ENCODE results near the gene PHF12. TPM values are rescaled to one million over a fixed set of nuclear protein-coding genes. Genes with fewer than 3 reads are reported as not detected.
A peak's percentile ranks its signal among the peaks of the same experiment; 100 is the strongest.
"Not testable (repeated sequence)": the region's sequence is repeated elsewhere in the genome, so short reads cannot be mapped to it uniquely, and the experiment has no call there.

The PHF12 gene
- total RNA-seq, 3 donors from 2014 or later (not counting 1 experiment from before 2014, with no cell fraction given), result 163 to 177 (median 171) TPM

GRCh38 chr17:28896491-28896883 is 54.8 kb downstream of the PHF12 start:
- no peak for DNase-seq
- H3K4me3 Mint-ChIP-seq, result peak overlapping the region; percentile 90
- Histone ChIP-seq H3K4me1 (ENCODE audit: control insufficient read depth, insufficient read depth, low read length) (peaks cover 70% of the 10 kb centered on the region), H3K27me3 (ENCODE audit: control insufficient read depth, insufficient read depth, low read length) (no peaks in the 10 kb centered on the region), H3K9me3 (ENCODE audit: control insufficient read depth, insufficient read depth, low read length) (no peaks in the 10 kb centered on the region), H3K4me3 (ENCODE audit: low read length) (peak overlapping the region; percentile 94), H3K36me3 (ENCODE audit: control insufficient read depth, insufficient read depth, low read length) (no peaks in the 10 kb centered on the region), H3K27ac (ENCODE audit: low read length) (peak overlapping the region; percentile 79)
- no peaks in the 10 kb centered on the region for H3K9me3 Mint-ChIP-seq
- no peaks in the 10 kb centered on the region for H3K36me3 Mint-ChIP-seq
- TF ChIP-seq CTCF (IDR thresholded peaks at IDR 0.05), result no peak
- no peaks in the 10 kb centered on the region for H3K27me3 Mint-ChIP-seq (ENCODE audit: low read depth in 2 of 2)
- peaks cover 51 to 63% of the 10 kb centered on the region in 2 donors for H3K4me1 Mint-ChIP-seq
- intact Hi-C loops (cut with micrococcal nuclease), result loop anchor here (5.0 to 10.0 kb wide), 2 partner anchors 52 to 169 kb away; partner anchors contain the start of genes FAM222B, NEK8 and TLCD1
- ATAC-seq, result no peak
- WGBS (ENCODE audit: insufficient coverage), result under 1% methylated on average over 5 of the region's 5 CpGs
- peak overlapping the region; percentile 93 to 97 for H3K27ac Mint-ChIP-seq

GRCh38 chr17:28895794-28896447 is 55.4 kb downstream of the PHF12 start:
- no peak for TF ChIP-seq CTCF (IDR thresholded peaks at IDR 0.05)
- no peaks in the 10 kb centered on the region for H3K36me3 Mint-ChIP-seq
- H3K27ac Mint-ChIP-seq, result peak overlapping the region; percentile 93 to 97
- H3K4me1 Mint-ChIP-seq, result peaks cover 56 to 66% of the 10 kb centered on the region in 2 donors
- H3K27me3 Mint-ChIP-seq (ENCODE audit: low read depth in 2 of 2), result no peaks in the 10 kb centered on the region
- DNase-seq (no peak), ATAC-seq (no peak)
- no peaks in the 10 kb centered on the region for H3K9me3 ChIP-seq (ENCODE audit: control insufficient read depth, insufficient read depth, low read length)
- peak overlapping the region; percentile 79 for H3K27ac ChIP-seq (ENCODE audit: low read length)
- peaks cover 64% of the 10 kb centered on the region for H3K4me1 ChIP-seq (ENCODE audit: control insufficient read depth, insufficient read depth, low read length)
- no peaks in the 10 kb centered on the region for H3K27me3 ChIP-seq (ENCODE audit: control insufficient read depth, insufficient read depth, low read length)
- H3K4me3 Mint-ChIP-seq, result peak overlapping the region; percentile 90
- intact Hi-C loops (cut with micrococcal nuclease), result loop anchor here (5.0 to 10.0 kb wide), 2 partner anchors 51 to 169 kb away; partner anchors contain the start of genes FAM222B, NEK8 and TLCD1
- H3K36me3 ChIP-seq (ENCODE audit: control insufficient read depth, insufficient read depth, low read length), result peaks cover 2% of the 10 kb centered on the region
- WGBS (ENCODE audit: insufficient coverage), result 57% methylated on average over 2 of the region's 3 CpGs
- H3K9me3 Mint-ChIP-seq, result no peaks in the 10 kb centered on the region
- H3K4me3 ChIP-seq (ENCODE audit: low read length), result peak overlapping the region; percentile 94

GRCh38 chr17:28893248-28894183 is 57.8 kb downstream of the PHF12 start:
- Histone ChIP-seq H3K4me1 (ENCODE audit: control insufficient read depth, insufficient read depth, low read length) (peaks cover 64% of the 10 kb centered on the region), H3K27ac (ENCODE audit: low read length) (peak overlapping the region; percentile 82)
- intact Hi-C loops (cut with micrococcal nuclease), result loop anchor here (2.0 to 10.0 kb wide), 2 partner anchors 17 to 49 kb away; partner anchors contain the start of gene FAM222B
- not testable (repeated sequence) for H3K9me3 Mint-ChIP-seq; H3K9me3 ChIP-seq (ENCODE audit: control insufficient read depth, insufficient read depth, low read length); H3K4me3 ChIP-seq (ENCODE audit: low read length); H3K27me3 ChIP-seq (ENCODE audit: control insufficient read depth, insufficient read depth, low read length); H3K27me3 Mint-ChIP-seq (ENCODE audit: low read depth in 2 of 2); H3K36me3 ChIP-seq (ENCODE audit: control insufficient read depth, insufficient read depth, low read length); ATAC-seq; H3K36me3 Mint-ChIP-seq
- Mint-ChIP-seq H3K4me3 (peak overlapping the region; percentile 59), H3K27ac (peak overlapping the region; percentile 88 to 96), H3K4me1 (peaks cover 59 to 61% of the 10 kb centered on the region in 2 donors)
- 56% methylated on average over 12 of the region's 16 CpGs for WGBS (ENCODE audit: insufficient coverage)
- DNase-seq, result peak in 1 of 2 donors; percentile 62

GRCh38 chr17:28892024-28892423 is 59.3 kb downstream of the PHF12 start:
- 91% methylated on average over 4 of the region's 4 CpGs for WGBS (ENCODE audit: insufficient coverage)
- ATAC-seq (no peak), DNase-seq (no peak)
- no peaks in the 10 kb centered on the region for H3K27me3 ChIP-seq (ENCODE audit: control insufficient read depth, insufficient read depth, low read length)
- TF ChIP-seq CTCF (IDR thresholded peaks at IDR 0.05), result no peak
- intact Hi-C loops (cut with micrococcal nuclease), result loop anchor here (2.0 to 10.0 kb wide), 2 partner anchors 15 to 47 kb away; partner anchors contain the start of gene FAM222B
- peaks cover 10% of the 10 kb centered on the region for H3K36me3 ChIP-seq (ENCODE audit: control insufficient read depth, insufficient read depth, low read length)
- Mint-ChIP-seq H3K27ac (peak overlapping the region; percentile 68 to 84), H3K4me3 (no peak overlapping the region), H3K4me1 (peaks cover 53 to 58% of the 10 kb centered on the region in 2 donors), H3K9me3 (no peaks in the 10 kb centered on the region), H3K36me3 (no peaks in the 10 kb centered on the region), H3K27me3 (ENCODE audit: low read depth in 2 of 2) (no peaks in the 10 kb centered on the region)
- H3K9me3 ChIP-seq (ENCODE audit: control insufficient read depth, insufficient read depth, low read length), result no peaks in the 10 kb centered on the region
- H3K4me3 ChIP-seq (ENCODE audit: low read length), result no peak overlapping the region
- peak overlapping the region; percentile 27 for H3K27ac ChIP-seq (ENCODE audit: low read length)
- H3K4me1 ChIP-seq (ENCODE audit: control insufficient read depth, insufficient read depth, low read length), result peaks cover 58% of the 10 kb centered on the region

Measured in natural killer cell (primary cell).